ENCODE measurements around the gene MYDGF.

The MYDGF gene
- long read RNA-seq, transcript MYDGF-201 (6 exons, 1,018 nt), result major isoform, 228 of 240 reads
- long read RNA-seq, partial matches to known transcripts, result 1 of 240 reads
- long read RNA-seq, other reads (novel, unspliced or antisense), result 9 of 240 reads

DNA sequence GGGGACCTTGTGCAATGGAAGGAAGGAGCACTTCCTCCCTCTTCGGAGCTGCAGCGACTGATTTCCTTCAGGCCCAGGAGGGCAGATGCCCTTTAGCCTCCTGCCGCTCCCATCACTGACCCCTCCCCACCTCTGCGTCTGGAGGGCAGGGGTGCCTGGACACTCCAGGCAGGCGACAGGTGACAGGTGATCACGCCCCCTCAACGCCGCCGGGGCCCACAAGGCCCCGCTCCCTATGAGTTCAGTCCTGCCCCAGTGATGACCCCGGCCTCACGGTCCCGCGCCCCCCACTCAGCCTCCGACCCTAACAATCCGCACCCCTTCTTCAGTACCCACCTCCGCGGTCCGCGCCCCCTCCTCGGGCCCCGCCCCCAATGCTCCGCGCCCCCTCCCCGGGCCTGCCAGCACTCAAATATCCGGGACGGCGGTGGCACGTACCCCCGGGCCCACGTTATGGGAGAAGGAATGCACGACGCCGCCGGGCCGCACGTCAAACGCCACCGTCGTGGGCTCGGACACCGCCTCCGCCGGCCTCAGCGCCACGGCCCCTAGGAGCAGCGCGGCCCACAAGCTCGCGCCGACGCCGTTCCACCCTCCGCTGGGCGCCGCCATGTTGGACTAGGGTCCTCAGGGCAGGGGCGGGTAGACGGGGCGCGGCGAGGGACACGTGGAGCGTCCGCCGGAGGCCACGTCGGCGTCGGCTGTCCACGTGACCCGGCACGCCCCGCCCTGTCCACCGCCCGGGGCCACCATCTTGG, at the start of gene MYDGF:
TSS of gene MYDGF (minus strand) at position 620 of the 758 bp plus-strand sequence. CDS start at position 612, 8 bp downstream.
- Histone ChIP-seq H3K4me3 (replicated peaks; ENCODE audit: insufficient read depth, low read length) (peak within 1 kb of the TSS; percentile 99), H3K27ac (replicated peaks) (peak within 1 kb of the TSS; percentile 73), H3K27me3 (ENCODE audit: insufficient read depth, poor library complexity, severe bottlenecking) (no peaks in the 10 kb centered on the region)
- TF ChIP-seq GABPA (IDR thresholded peaks at IDR 0.05; ENCODE audit: low read depth), result no peak
- TF ChIP-seq, protein P1, sequence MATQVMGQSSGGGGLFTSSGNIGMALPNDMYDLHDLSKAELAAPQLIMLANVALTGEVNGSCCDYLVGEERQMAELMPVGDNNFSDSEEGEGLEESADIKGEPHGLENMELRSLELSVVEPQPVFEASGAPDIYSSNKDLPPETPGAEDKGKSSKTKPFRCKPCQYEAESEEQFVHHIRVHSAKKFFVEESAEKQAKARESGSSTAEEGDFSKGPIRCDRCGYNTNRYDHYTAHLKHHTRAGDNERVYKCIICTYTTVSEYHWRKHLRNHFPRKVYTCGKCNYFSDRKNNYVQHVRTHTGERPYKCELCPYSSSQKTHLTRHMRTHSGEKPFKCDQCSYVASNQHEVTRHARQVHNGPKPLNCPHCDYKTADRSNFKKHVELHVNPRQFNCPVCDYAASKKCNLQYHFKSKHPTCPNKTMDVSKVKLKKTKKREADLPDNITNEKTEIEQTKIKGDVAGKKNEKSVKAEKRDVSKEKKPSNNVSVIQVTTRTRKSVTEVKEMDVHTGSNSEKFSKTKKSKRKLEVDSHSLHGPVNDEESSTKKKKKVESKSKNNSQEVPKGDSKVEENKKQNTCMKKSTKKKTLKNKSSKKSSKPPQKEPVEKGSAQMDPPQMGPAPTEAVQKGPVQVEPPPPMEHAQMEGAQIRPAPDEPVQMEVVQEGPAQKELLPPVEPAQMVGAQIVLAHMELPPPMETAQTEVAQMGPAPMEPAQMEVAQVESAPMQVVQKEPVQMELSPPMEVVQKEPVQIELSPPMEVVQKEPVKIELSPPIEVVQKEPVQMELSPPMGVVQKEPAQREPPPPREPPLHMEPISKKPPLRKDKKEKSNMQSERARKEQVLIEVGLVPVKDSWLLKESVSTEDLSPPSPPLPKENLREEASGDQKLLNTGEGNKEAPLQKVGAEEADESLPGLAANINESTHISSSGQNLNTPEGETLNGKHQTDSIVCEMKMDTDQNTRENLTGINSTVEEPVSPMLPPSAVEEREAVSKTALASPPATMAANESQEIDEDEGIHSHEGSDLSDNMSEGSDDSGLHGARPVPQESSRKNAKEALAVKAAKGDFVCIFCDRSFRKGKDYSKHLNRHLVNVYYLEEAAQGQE (IDR thresholded peaks at IDR 0.05; ENCODE audit: insufficient replicate concordance, low read depth), result peak; percentile 56
- TF ChIP-seq, protein P2, sequence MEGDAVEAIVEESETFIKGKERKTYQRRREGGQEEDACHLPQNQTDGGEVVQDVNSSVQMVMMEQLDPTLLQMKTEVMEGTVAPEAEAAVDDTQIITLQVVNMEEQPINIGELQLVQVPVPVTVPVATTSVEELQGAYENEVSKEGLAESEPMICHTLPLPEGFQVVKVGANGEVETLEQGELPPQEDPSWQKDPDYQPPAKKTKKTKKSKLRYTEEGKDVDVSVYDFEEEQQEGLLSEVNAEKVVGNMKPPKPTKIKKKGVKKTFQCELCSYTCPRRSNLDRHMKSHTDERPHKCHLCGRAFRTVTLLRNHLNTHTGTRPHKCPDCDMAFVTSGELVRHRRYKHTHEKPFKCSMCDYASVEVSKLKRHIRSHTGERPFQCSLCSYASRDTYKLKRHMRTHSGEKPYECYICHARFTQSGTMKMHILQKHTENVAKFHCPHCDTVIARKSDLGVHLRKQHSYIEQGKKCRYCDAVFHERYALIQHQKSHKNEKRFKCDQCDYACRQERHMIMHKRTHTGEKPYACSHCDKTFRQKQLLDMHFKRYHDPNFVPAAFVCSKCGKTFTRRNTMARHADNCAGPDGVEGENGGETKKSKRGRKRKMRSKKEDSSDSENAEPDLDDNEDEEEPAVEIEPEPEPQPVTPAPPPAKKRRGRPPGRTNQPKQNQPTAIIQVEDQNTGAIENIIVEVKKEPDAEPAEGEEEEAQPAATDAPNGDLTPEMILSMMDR (IDR thresholded peaks at IDR 0.05; ENCODE audit: insufficient read depth, low read length), result no peak
- TF ChIP-seq POLR2AphosphoS5 (IDR thresholded peaks at IDR 0.05; ENCODE audit: low read depth), result peak; percentile 68; the same call in 1 of the 2 replicates
- TF ChIP-seq SPI1 (IDR thresholded peaks at IDR 0.05; ENCODE audit: borderline replicate concordance, low read depth), result peak; percentile 96
- DNase-seq (ENCODE audit: low read depth in 1 of 2, low spot score in 1 of 2), result peak; percentile 87 to 92

DNA sequence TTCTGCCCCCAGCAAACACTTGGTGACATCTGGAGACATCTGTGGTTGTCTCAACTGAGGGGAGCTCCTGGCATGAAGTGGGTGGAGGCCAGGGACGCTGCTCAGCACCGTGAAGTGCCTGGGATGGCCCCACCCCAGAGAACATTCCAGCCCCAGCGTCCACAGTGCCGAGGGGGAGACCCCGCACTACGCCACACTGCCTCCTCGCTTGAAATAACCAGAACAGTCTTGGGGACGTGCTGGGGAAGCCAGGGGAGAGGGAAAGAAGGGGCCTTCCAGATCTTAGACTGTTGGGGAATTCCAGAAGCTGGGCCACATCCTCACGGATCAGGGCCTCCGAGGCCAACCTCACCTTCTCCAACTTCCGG, 49.3 kb upstream of the MYDGF start:
- no peak overlapping the region for H3K4me3 ChIP-seq (replicated peaks; ENCODE audit: insufficient read depth, low read length)
- DNase-seq (ENCODE audit: low read depth in 1 of 2, low spot score in 1 of 2), result no peak
- TF ChIP-seq POLR2AphosphoS5 (IDR thresholded peaks at IDR 0.05; ENCODE audit: low read depth) (no peak), GABPA (IDR thresholded peaks at IDR 0.05; ENCODE audit: low read depth) (no peak), SPI1 (IDR thresholded peaks at IDR 0.05; ENCODE audit: borderline replicate concordance, low read depth) (no peak)
- TF ChIP-seq, protein P2 (IDR thresholded peaks at IDR 0.05; ENCODE audit: insufficient read depth, low read length), result no peak
- TF ChIP-seq, protein P1 (IDR thresholded peaks at IDR 0.05; ENCODE audit: insufficient replicate concordance, low read depth), result no peak
- H3K27me3 ChIP-seq (ENCODE audit: insufficient read depth, poor library complexity, severe bottlenecking), result no peaks in the 10 kb centered on the region
- H3K27ac ChIP-seq (replicated peaks), result no peak overlapping the region

DNA sequence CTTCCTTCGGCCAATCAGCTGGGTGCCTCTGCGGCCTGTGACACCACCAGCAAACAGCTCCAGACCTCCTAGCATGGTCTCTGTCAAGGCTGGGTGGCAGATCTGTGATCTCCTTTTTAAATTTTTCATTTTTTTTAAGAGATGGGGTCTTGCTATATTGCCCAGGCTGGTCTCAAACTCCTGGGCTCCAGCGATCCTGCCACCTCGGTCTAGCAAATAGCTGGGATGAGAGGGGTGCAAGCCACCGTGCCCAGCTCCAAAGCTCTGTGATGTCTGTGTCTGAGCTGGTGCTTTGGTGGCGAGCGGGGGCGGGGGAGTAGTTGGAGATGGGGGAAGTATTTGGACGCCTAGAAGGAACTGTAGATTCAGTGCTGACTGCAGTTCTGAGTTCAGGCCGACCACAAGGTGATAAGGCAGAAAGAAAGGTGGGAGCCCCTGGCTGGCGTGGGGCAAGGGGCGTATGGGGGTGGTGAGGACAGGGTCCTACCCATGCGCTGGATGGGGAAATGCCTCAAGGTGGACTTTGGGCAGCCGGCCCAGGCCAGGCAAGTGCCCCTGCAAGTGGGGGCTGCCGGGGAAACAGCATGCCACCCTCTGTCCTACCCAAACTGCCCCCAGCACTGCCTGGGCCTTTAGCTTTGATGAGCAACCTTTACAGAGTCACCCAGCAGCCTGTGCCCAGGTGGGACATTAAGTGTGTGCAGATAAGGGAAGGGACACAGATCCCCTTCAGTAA, 48.0 kb upstream of the MYDGF start:
- DNase-seq (ENCODE audit: low read depth in 1 of 2, low spot score in 1 of 2), result peak in 1 of 2 experiments; percentile 44
- Histone ChIP-seq H3K4me3 (replicated peaks; ENCODE audit: insufficient read depth, low read length) (no peak overlapping the region), H3K27me3 (ENCODE audit: insufficient read depth, poor library complexity, severe bottlenecking) (no peaks in the 10 kb centered on the region), H3K27ac (replicated peaks) (no peak overlapping the region)
- TF ChIP-seq GABPA (IDR thresholded peaks at IDR 0.05; ENCODE audit: low read depth), result no peak
- TF ChIP-seq, protein P2 (IDR thresholded peaks at IDR 0.05; ENCODE audit: insufficient read depth, low read length), result no peak
- TF ChIP-seq, protein P1 (IDR thresholded peaks at IDR 0.05; ENCODE audit: insufficient replicate concordance, low read depth), result no peak
- no peak for TF ChIP-seq SPI1 (IDR thresholded peaks at IDR 0.05; ENCODE audit: borderline replicate concordance, low read depth)
- no peak for TF ChIP-seq POLR2AphosphoS5 (IDR thresholded peaks at IDR 0.05; ENCODE audit: low read depth)
